NB4 (cell line): ENCODE results near the gene CTTNBP2.

Experiments
- CTCF ChIP-seq: IDR thresholded peaks from one replicate; pipeline ENCODE4 v1.5.1; 2012; ENCODE audit warnings: low read depth, low read length
- MAX ChIP-seq: IDR thresholded peaks from 2 replicates; pipeline ENCODE4 v1.6.1; 2011; ENCODE audit warnings: low read depth, low read length
- MYC ChIP-seq: IDR thresholded peaks from 2 replicates; pipeline ENCODE4 v1.6.1; 2011; ENCODE audit warnings: low read depth, low read length
- POLR2A ChIP-seq: IDR thresholded peaks from 2 replicates; pipeline ENCODE4 v1.6.1; 2011; ENCODE audit warnings: mild to moderate bottlenecking; ENCODE audit not compliant: insufficient read length; ENCODE audit errors: extremely low read depth

- TF ChIP-seq POLR2A: no peak
- TF ChIP-seq CTCF: no peak
- TF ChIP-seq MAX: no peak
- no peak for TF ChIP-seq MYC
Observed at GRCh38 chr7:117664047-117664446, 209.2 kb downstream of the CTTNBP2 start.
